ENCODE measurements around the gene ARHGAP26.

ARHGAP26 gene

DNA sequence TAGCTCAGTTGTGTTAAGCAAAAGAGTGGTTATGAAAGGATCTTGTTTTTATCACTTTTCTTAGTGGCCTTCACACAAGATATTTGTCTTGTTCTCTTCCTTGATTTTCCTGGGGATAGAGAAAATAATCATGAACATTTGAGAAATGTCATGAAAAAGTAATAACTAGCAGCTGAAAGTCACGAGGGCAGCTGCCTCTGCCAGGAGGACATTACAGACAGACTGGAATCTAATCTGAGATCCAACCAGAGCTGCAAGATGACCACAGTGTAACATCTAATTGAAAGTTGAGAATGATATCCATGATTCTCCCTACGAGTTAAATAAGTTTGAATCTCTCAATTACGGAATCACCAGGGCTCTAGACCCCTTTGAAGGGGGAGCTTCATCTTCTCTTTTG, 274.9 kb downstream of the ARHGAP26 start:
- no peak for DNase-seq (ENCODE audit: low read depth)

DNA sequence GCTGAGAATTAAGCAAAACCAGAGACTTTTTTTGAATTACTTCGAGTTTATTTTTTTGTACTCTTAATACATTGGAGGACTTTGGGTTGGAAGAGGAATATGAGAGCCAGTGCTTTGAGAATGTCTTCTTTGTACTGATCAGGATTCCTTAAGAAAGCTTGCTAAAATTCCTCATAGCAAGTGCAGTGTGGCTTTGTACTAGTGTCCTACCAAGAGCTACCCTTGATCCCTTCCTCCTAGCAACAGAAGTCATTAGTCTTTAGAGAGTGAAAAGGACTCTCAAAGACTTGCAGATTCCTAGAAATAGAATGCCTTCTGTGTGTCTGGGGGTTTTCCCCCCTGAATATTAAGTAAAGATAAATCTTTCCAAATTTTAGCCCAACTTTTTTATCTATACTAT, 276.1 kb downstream of the ARHGAP26 start:
- DNase-seq (ENCODE audit: low read depth) = no peak

DNA sequence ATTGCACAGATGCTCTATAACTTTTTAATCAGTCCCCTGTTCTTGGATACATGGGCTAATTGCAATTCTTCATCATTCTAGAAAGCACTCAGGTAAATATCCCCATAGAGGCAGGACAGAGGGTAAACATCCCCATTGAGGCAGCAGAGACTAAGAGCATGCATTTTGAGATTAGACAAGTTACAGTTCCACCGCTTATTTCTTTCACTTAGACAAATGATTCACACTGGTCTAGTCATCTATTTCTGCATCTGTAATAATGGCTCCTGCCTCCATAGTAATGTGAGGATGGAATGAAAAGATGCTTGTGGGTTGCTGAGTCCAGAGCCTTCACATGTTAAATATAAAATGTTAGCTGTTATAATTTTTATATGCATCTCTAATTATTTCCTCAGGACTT, 276.9 kb downstream of the ARHGAP26 start:
- DNase-seq (ENCODE audit: low read depth) = no peak

DNA sequence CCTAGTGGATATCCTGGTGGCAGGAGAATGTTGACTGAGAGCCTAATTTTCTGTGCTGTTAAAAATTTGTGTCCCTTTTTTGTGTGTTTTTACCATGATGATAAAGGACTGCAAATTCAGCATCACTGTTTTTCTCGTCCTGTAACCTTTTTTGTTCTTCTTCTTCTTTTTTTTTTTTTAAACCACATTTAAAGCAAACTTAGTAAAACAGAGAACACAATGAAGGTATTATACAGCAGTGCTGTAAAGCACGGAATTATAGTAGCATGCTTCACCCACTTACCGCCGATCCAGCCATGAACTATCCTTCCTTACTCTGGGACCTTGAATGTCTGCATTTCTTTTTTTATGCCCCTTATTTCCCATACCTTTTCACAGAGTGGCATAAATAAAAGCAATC, 280.0 kb downstream of the ARHGAP26 start:
- DNase-seq (ENCODE audit: low read depth) = no peak

DNA sequence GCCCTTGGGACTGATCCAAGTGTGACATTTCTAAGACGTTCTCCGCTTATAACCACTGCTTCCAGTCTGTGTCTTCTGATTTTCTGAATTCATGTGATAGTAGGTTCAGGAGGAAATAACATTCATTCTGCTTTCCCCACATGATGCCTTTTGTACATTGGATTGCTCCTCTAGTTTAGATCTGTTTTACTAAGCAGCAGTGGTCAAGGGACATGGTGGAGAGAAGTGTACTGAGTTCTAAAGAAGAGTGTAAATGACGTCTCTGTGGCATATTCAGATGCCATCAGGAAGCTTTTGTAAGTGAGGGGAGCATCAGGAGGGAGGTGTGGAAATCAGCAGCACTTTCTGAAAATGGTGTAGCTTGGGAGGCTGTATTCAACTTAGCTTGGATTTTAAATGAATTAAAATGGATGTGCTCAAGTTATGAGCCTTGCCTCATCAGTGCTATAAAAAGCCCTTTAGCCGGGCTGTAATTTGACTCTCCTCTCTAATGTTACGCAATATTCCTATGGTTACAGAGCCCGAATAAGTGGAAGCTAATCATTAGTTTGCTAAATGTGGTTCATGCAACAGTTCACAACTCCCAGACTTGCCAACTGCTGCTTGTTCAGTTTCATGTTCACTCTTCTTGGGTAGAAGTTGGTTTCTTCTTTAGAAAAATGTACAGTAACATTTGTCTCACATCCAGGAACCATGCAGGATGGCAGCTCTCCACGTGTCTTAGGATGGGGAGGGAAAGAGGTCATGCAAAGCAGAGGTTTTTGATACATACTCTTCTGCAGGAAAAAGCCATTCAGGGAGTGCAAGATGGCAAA, 281.3 kb downstream of the ARHGAP26 start:
- no peak for DNase-seq (ENCODE audit: low read depth)

DNA sequence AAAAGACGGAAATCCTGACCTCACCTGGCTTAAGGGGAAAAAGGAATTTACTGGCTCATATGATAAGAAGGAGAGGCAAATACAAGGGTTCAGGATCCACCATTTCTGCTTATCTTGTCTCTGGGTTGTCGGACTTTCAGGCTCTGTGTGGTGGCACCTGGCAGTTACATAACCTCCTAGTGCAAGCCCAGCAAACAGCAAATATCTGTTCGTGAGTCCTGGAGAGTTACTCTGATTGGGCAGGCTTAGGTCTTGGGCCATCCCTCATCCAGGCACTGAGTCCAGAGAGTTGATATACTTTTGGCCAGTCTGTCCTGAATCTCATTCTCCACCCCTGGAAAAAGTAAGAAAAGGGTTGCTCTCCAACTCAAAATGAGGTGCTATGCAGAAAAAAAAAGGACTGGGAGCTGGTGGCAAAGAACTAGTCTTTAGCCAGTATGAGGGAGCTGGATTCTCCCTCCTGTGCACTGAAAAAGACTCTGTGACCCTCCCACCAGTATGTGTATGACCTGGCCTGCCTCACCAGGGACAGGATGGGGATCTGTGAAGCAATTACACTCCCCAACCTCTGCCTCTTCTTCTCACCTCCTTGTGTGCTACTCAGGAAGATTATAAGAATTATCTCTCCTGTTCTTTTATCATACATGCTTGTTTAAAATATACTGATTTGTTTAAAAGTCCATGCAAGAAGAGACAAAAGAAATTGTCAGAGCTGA, 282.9 kb downstream of the ARHGAP26 start:
- DNase-seq (ENCODE audit: low read depth) = no peak

DNA sequence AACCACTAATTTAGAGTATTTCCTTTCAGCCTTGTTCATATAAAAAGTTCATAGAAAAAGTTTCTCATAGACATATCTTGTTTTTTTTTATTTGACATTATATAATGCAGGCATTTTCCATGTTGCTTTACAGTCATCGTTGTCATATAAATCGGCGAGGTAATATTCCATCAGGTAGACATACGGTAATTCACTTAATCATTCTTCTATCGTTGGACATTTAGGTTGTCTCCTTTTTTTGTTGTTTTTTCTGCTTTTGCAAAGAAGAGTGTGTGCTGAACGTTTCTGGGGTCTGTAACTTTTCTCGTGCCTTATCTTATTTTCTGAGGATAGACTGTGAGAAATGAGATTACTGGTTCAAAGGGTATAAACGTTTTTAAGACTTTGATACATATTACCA, 283.6 kb downstream of the ARHGAP26 start:
- DNase-seq (ENCODE audit: low read depth) = no peak

DNA sequence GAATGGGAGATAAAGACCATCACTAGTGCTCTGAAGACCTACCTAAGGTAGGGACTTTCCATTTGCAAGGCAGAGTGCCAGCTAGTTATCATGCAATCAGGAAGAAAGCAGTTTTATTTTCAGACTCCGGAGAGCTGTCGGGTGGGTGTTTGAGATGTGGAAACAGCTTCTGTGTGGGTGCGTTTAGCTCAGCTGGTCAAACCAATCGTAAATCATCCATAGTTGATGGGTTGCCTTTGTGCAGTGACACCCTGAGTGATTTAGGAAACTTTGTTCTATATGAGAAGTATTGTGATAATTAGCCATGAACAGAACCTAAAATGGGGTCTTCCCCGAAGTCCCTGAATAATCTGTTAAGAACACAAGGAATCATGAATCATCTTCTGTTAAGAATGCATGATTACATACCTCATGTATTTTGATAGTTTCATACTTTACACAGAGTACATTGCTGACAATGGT, 284.3 kb downstream of the ARHGAP26 start:
- DNase-seq (ENCODE audit: low read depth) = peak; percentile 13

DNA sequence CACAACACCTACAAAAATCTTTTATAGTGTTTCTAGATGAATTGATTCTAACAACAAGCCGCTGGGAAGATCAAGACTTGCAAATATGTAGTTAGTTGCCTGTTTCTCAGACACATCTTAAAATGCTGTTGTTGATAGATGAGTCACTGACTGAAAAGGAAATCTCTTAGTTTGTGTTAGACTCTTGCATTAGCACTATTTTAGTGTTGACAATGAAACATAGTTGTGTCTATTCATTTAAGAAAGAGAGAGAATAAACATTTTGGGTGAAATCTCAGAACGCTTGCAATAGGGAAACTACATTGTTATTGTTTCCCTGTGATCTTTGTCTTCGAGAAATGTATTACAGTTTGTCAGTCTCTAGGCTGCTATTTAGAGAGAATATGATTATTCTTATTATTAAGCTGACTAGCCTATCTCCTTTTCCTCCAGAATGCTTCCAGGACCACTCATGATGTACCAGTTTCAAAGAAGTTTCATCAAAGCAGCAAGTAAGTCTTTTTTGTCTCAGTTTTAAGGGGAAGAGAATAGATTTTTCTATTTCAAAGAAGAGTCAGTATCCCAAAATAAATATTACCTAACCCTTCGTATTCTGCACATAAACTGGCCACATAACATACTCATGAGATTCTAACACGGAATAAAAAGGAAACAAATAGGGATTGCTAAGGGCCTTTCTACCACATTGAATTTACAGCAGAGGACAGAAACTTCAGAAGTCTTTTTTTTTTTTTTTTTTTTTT, 285.6 kb downstream of the ARHGAP26 start:
- DNase-seq (ENCODE audit: low read depth) = no peak

DNA sequence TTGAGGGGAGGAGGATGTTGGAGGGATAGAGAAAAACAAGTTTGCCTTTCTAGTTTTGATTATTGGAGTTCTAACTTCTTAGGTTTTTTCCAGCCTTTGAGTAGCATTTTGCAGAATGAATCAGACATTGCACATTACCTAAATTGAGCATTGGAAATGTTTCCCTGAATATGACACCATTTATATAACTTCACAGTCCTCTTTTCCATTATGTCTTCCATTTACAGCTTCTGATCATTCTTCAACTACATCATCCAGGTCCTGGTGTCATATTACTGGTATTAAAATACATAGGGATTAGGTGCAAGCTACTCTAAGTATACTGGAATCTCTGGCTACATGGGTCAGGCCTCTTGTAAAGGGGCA, 286.1 kb downstream of the ARHGAP26 start:
- DNase-seq (ENCODE audit: low read depth) = no peak

DNA sequence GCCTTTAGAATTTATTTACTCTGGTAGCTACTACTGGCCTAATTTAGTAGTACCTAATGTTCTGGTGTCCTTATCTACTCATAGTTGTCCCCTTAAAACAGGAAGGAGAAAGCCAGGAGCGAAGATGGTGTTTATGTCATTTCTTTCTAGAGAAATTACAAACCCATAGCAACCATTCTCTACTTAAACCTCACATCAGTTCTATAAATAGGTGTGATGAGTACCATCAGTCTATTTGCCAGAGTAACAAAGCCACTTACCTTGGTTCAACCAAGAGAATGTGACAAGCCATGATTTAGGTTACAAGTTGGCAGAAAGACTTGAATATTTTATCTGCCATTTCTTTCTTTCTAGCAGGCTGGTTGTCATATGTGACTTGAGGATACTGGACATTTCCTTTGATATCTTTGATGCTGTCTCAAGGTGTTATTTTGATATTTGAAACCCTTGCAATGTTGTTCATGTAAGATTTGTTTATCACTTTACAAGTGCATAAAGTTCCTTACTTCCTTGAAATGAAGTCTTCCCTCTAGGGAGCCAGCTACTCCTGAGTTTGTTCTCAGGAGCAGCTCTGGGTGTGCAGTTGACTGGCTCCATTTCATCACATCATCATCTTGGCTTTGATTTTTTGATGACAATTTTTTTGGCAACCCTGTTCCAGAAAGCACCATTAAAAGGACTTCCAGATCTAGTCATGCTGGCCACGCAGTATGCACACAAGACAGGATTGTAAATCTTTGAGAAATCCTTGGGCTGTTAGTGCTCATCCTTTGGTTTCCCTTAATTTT, 286.8 kb downstream of the ARHGAP26 start:
- no peak for DNase-seq (ENCODE audit: low read depth)

DNA sequence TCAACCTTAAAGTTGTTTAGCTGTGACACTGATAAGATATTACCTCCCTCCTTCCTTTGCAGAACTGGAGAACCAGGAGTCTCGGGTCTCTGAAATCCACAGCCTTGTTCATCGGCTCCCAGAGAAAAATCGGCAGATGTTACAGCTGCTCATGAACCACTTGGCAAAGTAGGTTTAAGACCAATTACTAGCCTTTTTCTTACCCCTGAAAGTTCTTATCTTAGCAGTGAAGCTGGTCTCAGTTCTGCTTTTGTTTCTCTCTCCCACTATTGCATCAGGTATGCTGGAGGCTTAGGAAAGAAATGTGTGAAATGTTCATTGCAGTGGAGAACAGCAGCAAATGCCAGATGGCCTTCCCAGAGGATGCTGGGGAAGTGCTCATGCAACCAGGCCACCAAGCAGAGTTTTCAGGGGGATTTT, 287.4 kb downstream of the ARHGAP26 start:
- DNase-seq (ENCODE audit: low read depth) = no peak

DNA sequence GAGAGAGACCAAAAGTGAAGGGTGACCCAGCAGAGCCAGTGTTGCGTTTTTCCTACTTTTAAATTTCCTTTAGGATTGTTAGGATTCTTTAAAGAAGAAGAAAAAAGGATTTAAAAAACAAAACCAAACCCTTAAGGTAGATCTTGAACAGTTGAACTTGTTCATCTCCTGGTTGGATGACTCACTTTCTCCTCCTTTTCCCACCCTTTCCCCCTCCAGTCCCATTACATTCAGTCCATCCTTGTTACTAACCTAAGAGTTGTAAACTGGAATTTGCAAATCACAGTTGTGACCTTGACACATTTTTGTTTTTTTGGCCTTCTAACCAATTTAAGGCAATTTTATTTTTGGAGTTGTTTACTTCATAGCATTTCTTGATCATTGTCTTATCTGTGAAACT, 289.2 kb downstream of the ARHGAP26 start:
- no peak for DNase-seq (ENCODE audit: low read depth)

DNA sequence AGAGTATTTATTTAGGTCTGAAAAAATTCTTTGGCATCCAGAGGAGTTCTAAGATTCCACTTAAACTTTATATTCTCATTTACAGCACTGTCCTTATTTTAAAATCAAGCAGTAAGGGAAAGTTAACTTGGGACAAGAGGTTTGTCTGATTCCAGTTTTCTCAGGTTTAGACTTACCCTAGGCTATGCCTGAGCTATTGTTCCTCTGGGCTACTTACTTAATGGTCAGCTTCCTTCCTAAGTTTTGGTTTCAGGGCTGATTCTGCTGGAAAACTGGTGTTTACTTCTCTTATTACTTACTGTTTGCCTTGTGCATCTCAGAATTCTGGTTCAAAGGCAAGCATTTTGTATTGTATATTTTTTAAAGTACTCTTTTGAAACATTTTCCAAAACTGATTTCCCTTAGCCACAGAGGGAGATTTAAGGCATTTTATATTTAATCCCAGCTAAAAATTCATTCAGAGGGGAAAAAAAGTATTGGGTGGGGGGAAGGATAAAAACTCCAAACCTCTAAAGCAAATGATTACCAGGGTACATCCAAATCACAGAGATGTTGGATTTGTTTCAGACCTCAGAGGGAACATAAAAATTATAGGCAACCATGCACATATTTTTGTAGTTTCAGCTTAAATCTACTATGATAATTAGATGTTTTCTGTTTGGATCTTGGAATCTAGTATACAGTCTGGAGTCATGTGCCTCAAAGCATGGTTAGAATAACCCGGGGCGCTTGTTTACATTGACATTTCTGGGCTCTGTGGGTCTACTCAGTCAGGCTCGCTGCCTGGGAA, 290.0 kb downstream of the ARHGAP26 start:
- no peak for DNase-seq (ENCODE audit: low read depth)

DNA sequence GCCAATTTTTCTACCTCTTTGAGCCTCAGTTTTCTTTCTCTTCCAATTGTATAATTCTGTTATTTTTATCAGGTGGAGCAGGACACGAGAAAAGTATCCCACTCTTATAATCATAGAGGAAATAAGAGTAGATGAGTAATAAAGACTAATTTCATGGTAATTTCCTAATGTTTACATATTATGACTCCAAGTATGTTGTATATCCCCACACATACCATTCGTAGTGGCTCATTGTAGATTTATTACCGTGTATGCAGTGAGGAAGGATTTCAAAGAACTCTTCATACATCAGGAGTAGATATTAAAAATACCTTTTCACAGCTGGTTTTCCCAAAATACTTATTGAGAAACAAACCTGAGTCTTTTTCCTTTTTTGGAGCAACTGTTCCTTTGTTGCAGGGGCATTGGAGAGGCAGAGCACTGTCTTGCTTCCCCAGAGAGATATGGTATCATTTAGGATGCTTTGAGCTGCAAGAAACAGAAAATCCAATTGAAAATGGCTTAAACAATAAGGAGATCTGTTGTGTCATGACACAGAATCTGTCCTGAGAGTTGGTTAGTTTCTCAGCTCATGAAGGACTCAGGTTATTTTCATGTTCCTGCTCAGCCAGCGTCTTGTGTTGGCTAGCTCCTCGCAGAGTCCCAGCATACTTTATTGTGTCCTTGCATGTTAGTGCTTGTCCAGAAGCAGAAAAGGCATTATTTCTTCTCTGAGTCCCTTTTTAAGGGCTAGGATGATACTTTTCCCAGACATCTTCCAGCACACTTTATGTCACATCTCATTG, 291.2 kb downstream of the ARHGAP26 start:
- DNase-seq (ENCODE audit: low read depth) = no peak

DNA sequence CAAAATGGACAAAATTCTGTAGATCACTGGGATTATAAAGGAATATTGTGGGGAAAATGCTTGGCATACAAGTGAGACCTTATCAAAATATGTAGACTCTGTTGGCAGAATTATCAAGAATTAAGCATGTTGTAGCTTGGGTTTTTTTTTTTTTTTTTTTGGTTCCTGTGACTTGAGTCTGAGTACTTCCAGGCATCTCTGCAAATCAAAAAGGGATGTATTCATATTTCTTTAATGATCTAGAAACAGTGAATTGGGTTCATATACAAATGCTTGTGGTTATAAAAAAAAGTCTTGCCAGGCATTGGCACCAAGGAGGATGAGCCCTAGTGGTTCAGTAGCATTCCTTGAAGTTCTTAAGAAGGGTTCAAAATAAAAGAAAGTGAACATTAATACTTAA, 292.2 kb downstream of the ARHGAP26 start:
- no peak for DNase-seq (ENCODE audit: low read depth)

DNA sequence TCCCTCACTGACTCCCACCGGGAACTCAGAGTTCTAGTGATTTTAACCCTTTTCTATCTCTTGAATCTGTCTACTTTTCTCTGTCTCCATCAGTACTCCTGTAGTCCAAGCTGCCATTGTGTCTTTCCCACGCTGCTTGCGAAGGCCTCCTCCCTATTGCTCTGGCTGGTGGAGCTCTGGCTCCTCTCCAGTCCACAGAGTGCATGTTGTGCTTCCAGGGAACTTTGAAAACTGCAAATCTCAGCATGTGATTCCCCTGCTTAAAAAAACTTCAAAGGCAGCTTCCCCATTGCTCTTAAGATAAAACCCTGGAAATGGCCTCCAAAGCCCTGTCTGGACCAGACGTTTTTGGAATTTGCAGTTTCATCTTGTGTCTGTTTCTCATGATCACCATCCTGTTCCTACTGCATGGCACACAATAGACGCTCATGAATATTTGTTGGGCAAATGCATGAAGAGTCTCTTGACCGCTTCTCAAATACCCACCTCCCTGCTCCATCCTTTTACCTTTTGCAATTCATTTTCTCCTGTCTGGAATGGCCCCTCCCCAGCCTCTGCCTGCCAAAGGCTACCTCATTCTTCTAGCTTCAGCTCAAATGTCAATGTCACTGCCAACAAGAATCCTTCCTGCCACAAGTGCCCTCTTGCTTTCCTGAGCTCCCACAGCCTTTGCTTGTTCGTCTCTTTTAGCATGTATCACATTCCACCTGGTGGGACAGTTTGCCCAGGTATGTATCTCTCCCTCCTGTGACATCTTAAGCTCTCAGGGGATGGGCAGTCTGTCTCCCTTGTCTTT, 293.2 kb downstream of the ARHGAP26 start:
- no peak for DNase-seq (ENCODE audit: low read depth)

DNA sequence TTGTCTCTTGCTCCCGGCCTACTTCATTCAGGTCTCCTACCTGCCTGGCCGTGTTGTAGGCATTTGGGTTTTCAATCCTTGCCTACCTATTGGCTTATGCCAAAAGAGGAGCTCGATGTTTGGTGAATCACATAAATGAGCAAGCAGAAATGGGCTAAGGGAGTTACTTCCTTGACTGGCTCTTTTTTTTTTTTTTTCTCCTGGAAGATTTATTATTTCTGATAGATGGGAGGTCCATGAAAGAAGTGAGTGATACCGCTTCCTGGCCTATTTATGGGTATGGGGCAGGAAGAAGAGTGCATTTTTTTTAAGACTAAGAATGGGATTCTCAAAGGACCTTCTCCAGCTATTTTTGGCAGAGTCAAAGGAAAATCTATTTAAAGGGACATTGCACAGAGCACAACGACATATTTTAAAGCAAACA, 294.1 kb downstream of the ARHGAP26 start:
- DNase-seq (ENCODE audit: low read depth) = no peak

DNA sequence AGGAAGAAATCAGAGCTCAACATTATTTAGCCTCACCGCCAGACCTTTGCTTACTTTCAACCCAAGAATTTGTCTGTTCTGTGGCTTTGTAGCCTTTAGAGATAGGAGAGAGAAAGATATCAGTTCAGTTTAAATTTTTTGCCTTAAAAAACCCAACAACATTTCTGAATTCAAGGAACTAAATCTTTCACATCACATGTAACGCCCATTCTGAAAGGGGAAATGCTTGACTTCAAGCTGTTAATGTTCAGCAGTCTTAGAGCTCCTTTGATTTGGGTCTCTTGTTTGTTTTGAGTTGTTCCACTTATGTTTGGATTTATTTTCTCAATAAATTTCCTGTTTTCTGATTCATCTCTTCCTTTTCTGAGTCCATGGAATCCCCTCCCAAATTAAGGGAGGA, 294.5 kb downstream of the ARHGAP26 start:
- DNase-seq (ENCODE audit: low read depth) = no peak
